ENCODE results near the gene TGM2.

Gene TGM2

DNA sequence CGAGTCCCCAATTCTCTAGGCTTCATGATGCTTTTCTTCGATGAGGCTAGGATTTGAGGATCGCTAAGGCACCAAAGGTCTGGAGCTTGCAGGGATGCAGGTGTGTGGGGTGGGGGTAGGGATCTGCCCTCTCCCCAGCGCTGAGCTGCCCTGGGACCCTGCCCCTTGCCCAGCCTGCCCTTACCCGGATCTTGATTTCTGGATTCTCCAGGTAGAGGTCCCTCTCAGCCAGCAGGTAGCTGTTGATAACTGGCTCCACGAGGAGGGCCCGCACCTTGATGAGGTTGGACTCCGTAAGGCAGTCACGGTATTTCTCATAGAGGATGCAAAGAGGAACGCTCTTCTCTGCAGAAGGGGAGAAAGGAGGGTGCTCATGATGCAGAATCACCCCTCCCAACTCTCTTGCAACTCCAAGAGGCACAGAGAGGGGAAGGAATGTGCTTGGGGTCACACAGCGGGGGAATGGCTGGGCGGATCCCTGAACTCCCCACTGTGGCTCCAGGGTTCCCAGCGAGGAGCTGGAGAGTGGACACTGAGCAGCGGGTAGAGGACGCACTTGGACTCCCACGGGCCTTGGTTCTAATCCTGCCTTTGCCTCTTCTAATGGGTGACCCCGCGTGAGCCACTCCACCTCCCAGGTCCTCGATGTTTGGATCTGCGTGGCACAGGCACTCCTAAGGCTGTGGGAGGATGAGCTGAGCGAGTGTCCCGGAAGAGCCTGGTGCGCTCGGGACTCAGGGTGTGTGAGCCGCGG is 32.7 kb downstream of the TGM2 start:
- CTCF ChIA-PET: interaction anchor here (0.6 to 1.6 kb wide), 2 partner anchors 13 to 32 kb away, joined by 4 to 6 read pairs; no protein-coding TSS in a partner anchor
- TF ChIP-seq OVOL3 (tag by site-specific recombination; IDR thresholded peaks at IDR 0.05): no peak
- TF ChIP-seq, protein P1, sequence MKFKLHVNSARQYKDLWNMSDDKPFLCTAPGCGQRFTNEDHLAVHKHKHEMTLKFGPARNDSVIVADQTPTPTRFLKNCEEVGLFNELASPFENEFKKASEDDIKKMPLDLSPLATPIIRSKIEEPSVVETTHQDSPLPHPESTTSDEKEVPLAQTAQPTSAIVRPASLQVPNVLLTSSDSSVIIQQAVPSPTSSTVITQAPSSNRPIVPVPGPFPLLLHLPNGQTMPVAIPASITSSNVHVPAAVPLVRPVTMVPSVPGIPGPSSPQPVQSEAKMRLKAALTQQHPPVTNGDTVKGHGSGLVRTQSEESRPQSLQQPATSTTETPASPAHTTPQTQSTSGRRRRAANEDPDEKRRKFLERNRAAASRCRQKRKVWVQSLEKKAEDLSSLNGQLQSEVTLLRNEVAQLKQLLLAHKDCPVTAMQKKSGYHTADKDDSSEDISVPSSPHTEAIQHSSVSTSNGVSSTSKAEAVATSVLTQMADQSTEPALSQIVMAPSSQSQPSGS (tag by site-specific recombination; IDR thresholded peaks at IDR 0.05; ENCODE audit: low read depth): no peak
- no peak for TF ChIP-seq ZNF341 (tag by site-specific recombination; IDR thresholded peaks at IDR 0.05; ENCODE audit: low read depth)
- TF ChIP-seq SP3 (tag by site-specific recombination; IDR thresholded peaks at IDR 0.05): no peak
- no peak for TF ChIP-seq ZNF239 (tag by site-specific recombination; IDR thresholded peaks at IDR 0.05)
- TF ChIP-seq ZNF335 (tag by site-specific recombination; conservative IDR thresholded peaks at IDR 0.05): no peak
- no peak for TF ChIP-seq ZNF350 (tag by site-specific recombination; IDR thresholded peaks at IDR 0.05)
- TF ChIP-seq ZNF132 (tag by site-specific recombination; IDR thresholded peaks at IDR 0.05; ENCODE audit: borderline replicate concordance): no peak
- no peak for TF ChIP-seq YY1 (tag by site-specific recombination; IDR thresholded peaks at IDR 0.05)
- TF ChIP-seq MEIS1 (CRISPR knock-in tag; IDR thresholded peaks at IDR 0.05; ENCODE audit: borderline replicate concordance): no peak
- no peak for TF ChIP-seq ZNF37A (tag by site-specific recombination; IDR thresholded peaks at IDR 0.05)
- TF ChIP-seq, protein P2, sequence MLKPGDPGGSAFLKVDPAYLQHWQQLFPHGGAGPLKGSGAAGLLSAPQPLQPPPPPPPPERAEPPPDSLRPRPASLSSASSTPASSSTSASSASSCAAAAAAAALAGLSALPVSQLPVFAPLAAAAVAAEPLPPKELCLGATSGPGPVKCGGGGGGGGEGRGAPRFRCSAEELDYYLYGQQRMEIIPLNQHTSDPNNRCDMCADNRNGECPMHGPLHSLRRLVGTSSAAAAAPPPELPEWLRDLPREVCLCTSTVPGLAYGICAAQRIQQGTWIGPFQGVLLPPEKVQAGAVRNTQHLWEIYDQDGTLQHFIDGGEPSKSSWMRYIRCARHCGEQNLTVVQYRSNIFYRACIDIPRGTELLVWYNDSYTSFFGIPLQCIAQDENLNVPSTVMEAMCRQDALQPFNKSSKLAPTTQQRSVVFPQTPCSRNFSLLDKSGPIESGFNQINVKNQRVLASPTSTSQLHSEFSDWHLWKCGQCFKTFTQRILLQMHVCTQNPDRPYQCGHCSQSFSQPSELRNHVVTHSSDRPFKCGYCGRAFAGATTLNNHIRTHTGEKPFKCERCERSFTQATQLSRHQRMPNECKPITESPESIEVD (tag by site-specific recombination; IDR thresholded peaks at IDR 0.05): no peak
- TF ChIP-seq ZNF311 (tag by site-specific recombination; IDR thresholded peaks at IDR 0.05; ENCODE audit: borderline replicate concordance): no peak
- no peak for TF ChIP-seq ZNF488 (tag by site-specific recombination; IDR thresholded peaks at IDR 0.05)
- no peak for TF ChIP-seq ZNF555 (tag by site-specific recombination; conservative IDR thresholded peaks at IDR 0.05)
- Histone ChIP-seq H3K4me1 (ENCODE audit: control insufficient read depth, insufficient read depth, low read length) (0 out of 2 replicates have a peak, but pooled peaks cover 4% of the 10 kb centered on the region), H3K4me3 (ENCODE audit: low read depth, low read length) (no peak overlapping the region), H3K27ac (ENCODE audit: extremely low read depth, low read depth, low read length) (no peak overlapping the region), H3K9me3 (ENCODE audit: control insufficient read depth, insufficient read depth, low read depth, low read length) (no peaks in the 10 kb centered on the region), H3K36me3 (ENCODE audit: control insufficient read depth in 2 of 2, insufficient read depth in 1 of 2, low read length in 2 of 2) (no peaks in the 10 kb centered on the region)
- POLR2A ChIA-PET: interaction anchor here (0.7 to 1.6 kb wide), 2 partner anchors 12 to 13 kb away, joined by 3 to 4 read pairs; no protein-coding TSS in a partner anchor

GRCh38 chr20:38131588-38132121 is 33.4 kb downstream of the TGM2 start:
- Histone ChIP-seq H3K36me3 (ENCODE audit: control insufficient read depth in 2 of 2, insufficient read depth in 1 of 2, low read length in 2 of 2) (no peaks in the 10 kb centered on the region), H3K4me1 (ENCODE audit: control insufficient read depth, insufficient read depth, low read length) (0 out of 2 replicates have a peak, but pooled peaks cover 4% of the 10 kb centered on the region), H3K27ac (ENCODE audit: extremely low read depth, low read depth, low read length) (no peak overlapping the region), H3K9me3 (ENCODE audit: control insufficient read depth, insufficient read depth, low read depth, low read length) (no peaks in the 10 kb centered on the region), H3K4me3 (ENCODE audit: low read depth, low read length) (no peak overlapping the region)
- ChIA-PET CTCF (interaction anchor here (0.6 to 2.0 kb wide), 6 partner anchors 8 to 74 kb away, joined by 4 to 8 read pairs (median 4); no protein-coding TSS in a partner anchor), POLR2A (interaction anchor here (1.0 to 1.6 kb wide), 2 partner anchors 8 to 12 kb away, joined by 3 to 4 read pairs; no protein-coding TSS in a partner anchor)
- TF ChIP-seq, protein P3, sequence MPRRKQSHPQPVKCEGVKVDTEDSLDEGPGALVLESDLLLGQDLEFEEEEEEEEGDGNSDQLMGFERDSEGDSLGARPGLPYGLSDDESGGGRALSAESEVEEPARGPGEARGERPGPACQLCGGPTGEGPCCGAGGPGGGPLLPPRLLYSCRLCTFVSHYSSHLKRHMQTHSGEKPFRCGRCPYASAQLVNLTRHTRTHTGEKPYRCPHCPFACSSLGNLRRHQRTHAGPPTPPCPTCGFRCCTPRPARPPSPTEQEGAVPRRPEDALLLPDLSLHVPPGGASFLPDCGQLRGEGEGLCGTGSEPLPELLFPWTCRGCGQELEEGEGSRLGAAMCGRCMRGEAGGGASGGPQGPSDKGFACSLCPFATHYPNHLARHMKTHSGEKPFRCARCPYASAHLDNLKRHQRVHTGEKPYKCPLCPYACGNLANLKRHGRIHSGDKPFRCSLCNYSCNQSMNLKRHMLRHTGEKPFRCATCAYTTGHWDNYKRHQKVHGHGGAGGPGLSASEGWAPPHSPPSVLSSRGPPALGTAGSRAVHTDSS (tag by site-specific recombination; IDR thresholded peaks at IDR 0.05): peak; percentile 15; the same call in 1 of the 2 replicates
- TF ChIP-seq ZNF664 (tag by site-specific recombination; IDR thresholded peaks at IDR 0.05): peak; percentile 81; the same call in 1 of the 2 replicates
- peak; percentile 65; the same call in 1 of the 2 replicates for TF ChIP-seq TCF7L2 (IDR thresholded peaks at IDR 0.05; ENCODE audit: borderline replicate concordance, low read depth, low read length)
- TF ChIP-seq ZBTB8A (tag by site-specific recombination; IDR thresholded peaks at IDR 0.05): peak; percentile 70
- TF ChIP-seq OSR2 (tag by site-specific recombination; IDR thresholded peaks at IDR 0.05): peak; percentile 53; the same call in 1 of the 2 replicates
- no peak for TF ChIP-seq ZNF777 (tag by site-specific recombination; IDR thresholded peaks at IDR 0.05; ENCODE audit: borderline replicate concordance)
- peak; percentile 57 for TF ChIP-seq WT1 (tag by site-specific recombination; IDR thresholded peaks at IDR 0.05)
- TF ChIP-seq, protein P4, sequence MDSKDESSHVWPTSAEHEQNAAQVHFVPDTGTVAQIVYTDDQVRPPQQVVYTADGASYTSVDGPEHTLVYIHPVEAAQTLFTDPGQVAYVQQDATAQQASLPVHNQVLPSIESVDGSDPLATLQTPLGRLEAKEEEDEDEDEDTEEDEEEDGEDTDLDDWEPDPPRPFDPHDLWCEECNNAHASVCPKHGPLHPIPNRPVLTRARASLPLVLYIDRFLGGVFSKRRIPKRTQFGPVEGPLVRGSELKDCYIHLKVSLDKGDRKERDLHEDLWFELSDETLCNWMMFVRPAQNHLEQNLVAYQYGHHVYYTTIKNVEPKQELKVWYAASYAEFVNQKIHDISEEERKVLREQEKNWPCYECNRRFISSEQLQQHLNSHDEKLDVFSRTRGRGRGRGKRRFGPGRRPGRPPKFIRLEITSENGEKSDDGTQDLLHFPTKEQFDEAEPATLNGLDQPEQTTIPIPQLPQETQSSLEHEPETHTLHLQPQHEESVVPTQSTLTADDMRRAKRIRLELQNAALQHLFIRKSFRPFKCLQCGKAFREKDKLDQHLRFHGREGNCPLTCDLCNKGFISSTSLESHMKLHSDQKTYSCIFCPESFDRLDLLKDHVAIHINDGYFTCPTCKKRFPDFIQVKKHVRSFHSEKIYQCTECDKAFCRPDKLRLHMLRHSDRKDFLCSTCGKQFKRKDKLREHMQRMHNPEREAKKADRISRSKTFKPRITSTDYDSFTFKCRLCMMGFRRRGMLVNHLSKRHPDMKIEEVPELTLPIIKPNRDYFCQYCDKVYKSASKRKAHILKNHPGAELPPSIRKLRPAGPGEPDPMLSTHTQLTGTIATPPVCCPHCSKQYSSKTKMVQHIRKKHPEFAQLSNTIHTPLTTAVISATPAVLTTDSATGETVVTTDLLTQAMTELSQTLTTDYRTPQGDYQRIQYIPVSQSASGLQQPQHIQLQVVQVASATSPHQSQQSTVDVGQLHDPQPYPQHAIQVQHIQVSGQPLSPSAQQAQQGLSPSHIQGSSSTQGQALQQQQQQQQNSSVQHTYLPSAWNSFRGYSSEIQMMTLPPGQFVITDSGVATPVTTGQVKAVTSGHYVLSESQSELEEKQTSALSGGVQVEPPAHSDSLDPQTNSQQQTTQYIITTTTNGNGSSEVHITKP (tag by site-specific recombination; IDR thresholded peaks at IDR 0.05): no peak
- peak; percentile 90; the same call in 1 of the 2 replicates for TF ChIP-seq ZNF610 (tag by site-specific recombination; IDR thresholded peaks at IDR 0.05; ENCODE audit: borderline replicate concordance)
